Common myeloid progenitor, CD34-positive (primary cell): ENCODE measurements around the gene TARM1.

Experiments
- CTCF ChIA-PET: fragments of 350-600 bp; sonication (Branson Sonifier 250); formaldehyde crosslinking; loops from one replicate; lab custom pipeline; 2021; ENCODE audit warnings: antibody characterized with exemption; lab: Charles Lee
- POLR2A ChIA-PET: fragments of 350-600 bp; sonication (Branson Sonifier 250); formaldehyde crosslinking; loops from one replicate; lab custom pipeline; 2021; ENCODE audit warnings: antibody characterized with exemption; lab: Charles Lee
- DNase-seq, 3 donors: peaks; one replicate each; pipeline versions ENCODE4 v3.0.0 to v3.0.0-alpha.2; 2013
- H3K27ac ChIP-seq, 2 experiments: 1 replicate in 1 of 2; 2 replicates in 1 of 2; pipeline ENCODE4 v1.7.0; 2013; ENCODE audit warnings: inconsistent platforms in 2 of 2, low read length in 2 of 2, mild to moderate bottlenecking in 2 of 2, low read depth in 1 of 2, moderate library complexity in 1 of 2; ENCODE audit not compliant: severe bottlenecking in 2 of 2, insufficient read depth in 1 of 2, poor library complexity in 1 of 2
- H3K27me3 ChIP-seq, 5 experiments: replicated peaks in 2 of 5; 1 replicate in 3 of 5; 2 replicates in 2 of 5; pipeline versions ENCODE4 v1.6.1 to v1.7.0; 2013; ENCODE audit warnings: low read length in 4 of 5, mild to moderate bottlenecking in 2 of 5, moderate library complexity in 2 of 5, inconsistent platforms in 1 of 5; ENCODE audit not compliant: insufficient read depth in 5 of 5, control insufficient read depth in 4 of 5
- H3K36me3 ChIP-seq, 4 experiments: 1 replicate in 2 of 4; 2 replicates in 2 of 4; pipeline versions ENCODE4 v1.6.1 to v1.7.0; 2013; ENCODE audit warnings: low read length in 3 of 4, control low read depth in 1 of 4, mild to moderate bottlenecking in 1 of 4; ENCODE audit not compliant: control insufficient read depth in 4 of 4, insufficient read depth in 4 of 4
- H3K4me1 ChIP-seq, 4 experiments: 1 replicate in 3 of 4; 2 replicates in 1 of 4; pipeline versions ENCODE4 v1.6.1 to v1.7.1; 2013; ENCODE audit warnings: low read length in 3 of 4, mild to moderate bottlenecking in 3 of 4, control low read depth in 1 of 4, inconsistent platforms in 1 of 4, moderate library complexity in 1 of 4; ENCODE audit not compliant: control insufficient read depth in 4 of 4, insufficient read depth in 4 of 4; ENCODE audit errors: control extremely low read depth in 1 of 4
- H3K4me3 ChIP-seq, 7 experiments: 1 replicate in 4 of 7; 2 replicates in 3 of 7; pipeline versions ENCODE4 v1.5.1 to v1.7.0; 2013; ENCODE audit warnings: mild to moderate bottlenecking in 7 of 7, low read length in 6 of 7, moderate library complexity in 6 of 7, inconsistent platforms in 2 of 7, low read depth in 2 of 7, control low read depth in 1 of 7; ENCODE audit not compliant: insufficient read depth in 4 of 7, control insufficient read depth in 1 of 7; ENCODE audit errors: extremely low read depth in 1 of 7
- H3K9me3 ChIP-seq, 5 experiments: 1 replicate in 4 of 5; 2 replicates in 1 of 5; pipeline versions ENCODE4 v1.6.1 to v1.7.1; 2013; ENCODE audit warnings: low read length in 4 of 5, mild to moderate bottlenecking in 2 of 5, inconsistent platforms in 1 of 5, low read depth in 1 of 5, moderate library complexity in 1 of 5; ENCODE audit not compliant: control insufficient read depth in 4 of 5, insufficient read depth in 2 of 5; ENCODE audit errors: control extremely low read depth in 1 of 5
- WGBS: methylation state at CpG from one replicate; pipeline ENCODE4 v1.1.5; 2013; ENCODE audit not compliant: insufficient coverage; 5-methylcytosine and 5-hydroxymethylcytosine counted together

The TARM1 gene

DNA sequence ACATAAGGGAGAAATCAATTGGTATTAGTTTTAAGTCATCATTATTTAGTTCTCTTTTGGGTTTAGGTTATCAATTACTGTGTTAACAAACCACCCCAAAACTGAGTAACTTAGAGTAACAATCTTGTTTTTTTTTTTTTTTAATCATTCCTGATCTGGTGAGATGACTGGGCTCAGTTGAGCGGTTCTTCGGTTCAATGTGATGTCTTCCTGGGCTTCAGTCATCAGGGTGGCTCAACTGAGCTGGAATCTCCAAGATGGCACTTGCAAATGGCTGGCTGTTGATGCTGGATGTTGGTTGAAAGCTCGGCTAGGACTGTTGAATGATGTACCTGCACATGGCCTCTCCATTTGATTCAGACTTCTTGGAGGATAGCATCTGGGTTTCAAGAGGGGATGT lies 3.2 kb upstream of the TARM1 start:
- Histone ChIP-seq H3K36me3 (no peaks in the 10 kb centered on the region), H3K9me3 (peaks cover 0 to 12% (median 6%) of the 10 kb centered on the region in 5 experiments), H3K4me3 (no peak overlapping the region), H3K27ac (no peak overlapping the region), H3K4me1 (no peaks in the 10 kb centered on the region), H3K27me3 (peaks cover 0 to 2% (median 0%) of the 10 kb centered on the region in 5 experiments)
- ChIA-PET POLR2A (no interaction called here), CTCF (no interaction called here)
- no peak for DNase-seq
- WGBS, result 100% methylated on average over 3 of the region's 3 CpGs

DNA sequence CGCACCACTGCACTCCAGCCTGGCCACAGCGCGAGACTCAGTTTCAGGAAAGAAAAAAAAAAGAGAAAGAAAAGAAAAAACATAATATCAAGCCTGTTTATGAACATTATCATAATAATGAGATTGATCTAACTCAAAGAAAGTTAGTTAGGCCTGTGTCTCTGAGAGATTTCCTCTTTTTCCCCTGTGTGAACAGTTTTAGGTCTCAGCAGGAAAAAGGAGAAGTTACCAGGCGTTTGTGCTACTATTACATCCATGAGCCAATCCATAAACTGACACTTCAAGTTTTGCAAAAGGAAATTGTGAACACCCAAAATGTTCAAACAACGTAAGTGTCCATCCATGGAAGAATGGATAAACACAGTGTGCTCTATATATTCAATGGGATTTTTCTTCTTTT lies 3.8 kb downstream of the TARM1 start:
- ChIA-PET CTCF (no interaction called here), POLR2A (no interaction called here)
- Histone ChIP-seq H3K36me3 (no peaks in the 10 kb centered on the region), H3K27me3 (peaks cover 0 to 2% (median 0%) of the 10 kb centered on the region in 5 experiments), H3K4me1 (peaks cover 0 to 8% (median 5%) of the 10 kb centered on the region in 4 experiments), H3K27ac (no peak overlapping the region), H3K4me3 (no peak overlapping the region), H3K9me3 (peaks cover 0 to 7% (median 4%) of the 10 kb centered on the region in 5 experiments)
- 0% methylated on average over 1 of the region's 5 CpGs for WGBS
- DNase-seq, result peak in 2 of 3 donors; percentile 71 to 72

DNA sequence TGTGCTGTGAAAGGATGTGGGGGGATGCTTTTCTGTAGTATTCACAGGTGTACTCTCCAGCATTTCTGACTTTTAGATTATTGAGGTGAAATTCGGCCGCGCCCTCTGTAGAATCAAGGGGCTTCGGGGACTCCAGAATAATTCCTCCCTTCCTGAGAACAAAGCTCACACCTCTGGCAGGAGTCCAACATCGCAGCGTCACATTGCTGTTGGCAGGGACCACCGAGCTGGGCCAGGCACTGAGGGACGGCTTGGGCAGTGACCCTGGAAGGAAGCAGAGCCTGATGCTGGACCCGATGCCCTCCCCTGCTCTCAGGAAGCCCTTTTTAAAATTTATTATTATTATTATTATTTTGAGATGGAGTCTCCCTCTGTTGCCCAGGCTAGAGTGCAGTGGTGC lies 6.3 kb downstream of the TARM1 start:
- POLR2A ChIA-PET, result no interaction called here
- H3K4me3 ChIP-seq, result no peak overlapping the region

DNA sequence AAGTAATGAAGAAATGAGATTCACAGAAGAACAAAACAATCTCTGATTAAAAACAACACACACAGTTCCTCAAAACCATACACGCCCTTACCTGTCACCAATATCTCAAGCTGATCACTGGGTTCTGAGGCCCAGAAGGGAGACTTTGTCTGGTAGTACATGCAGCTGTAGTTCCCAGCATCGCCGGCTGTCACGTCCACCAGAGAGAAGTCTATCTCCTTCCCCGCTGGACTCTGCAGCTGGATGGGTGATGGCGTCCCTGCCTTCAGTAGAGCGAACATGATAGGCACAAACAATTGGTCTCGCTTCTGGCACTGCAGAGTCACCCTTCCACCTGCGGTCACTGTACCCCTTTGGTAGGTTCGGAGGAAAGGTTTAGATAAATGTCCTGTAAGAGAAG lies 7.3 kb downstream of the TARM1 start:
- WGBS, result 96% methylated on average over 7 of the region's 10 CpGs
- POLR2A ChIA-PET, result no interaction called here
- CTCF ChIA-PET, result no interaction called here
- Histone ChIP-seq H3K27me3 (peaks cover 0 to 2% (median 0%) of the 10 kb centered on the region in 5 experiments), H3K27ac (no peak overlapping the region), H3K4me3 (no peak overlapping the region), H3K4me1 (peaks cover 0 to 8% (median 5%) of the 10 kb centered on the region in 4 experiments), H3K36me3 (no peaks in the 10 kb centered on the region), H3K9me3 (peaks cover 0 to 2% (median 0%) of the 10 kb centered on the region in 5 experiments)
- DNase-seq, result no peak

More for the DNA sequence above, 6.3 kb downstream of the TARM1 start:
- H3K4me1 ChIP-seq, result peaks cover 0 to 8% (median 5%) of the 10 kb centered on the region in 4 experiments
- no peaks in the 10 kb centered on the region for H3K9me3 ChIP-seq
- no peaks in the 10 kb centered on the region for H3K36me3 ChIP-seq
- CTCF ChIA-PET, result no interaction called here
- DNase-seq, result no peak
- WGBS, result 98% methylated on average over 4 of the region's 9 CpGs
- no peak overlapping the region for H3K27ac ChIP-seq
- H3K27me3 ChIP-seq, result peaks cover 0 to 2% (median 0%) of the 10 kb centered on the region in 5 experiments

DNA sequence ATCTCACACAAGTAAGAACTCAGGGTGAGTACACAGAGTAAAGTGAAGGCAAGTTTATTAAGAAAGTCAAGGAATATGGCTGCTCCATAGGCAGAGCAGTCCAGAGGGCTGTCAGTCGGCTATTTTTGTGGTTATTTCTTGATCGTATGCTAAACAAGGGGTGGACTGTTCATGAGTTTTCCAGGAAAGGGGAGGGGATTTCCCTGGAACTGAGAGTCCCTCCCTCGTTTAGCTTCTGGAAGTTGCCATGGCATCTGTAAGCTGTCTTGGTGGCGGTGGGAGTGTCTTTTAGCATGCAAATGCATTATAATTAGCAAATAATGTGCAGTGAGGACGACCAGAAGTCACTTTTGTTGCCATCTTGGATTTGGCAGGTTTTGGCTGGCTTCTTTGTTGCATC lies 11.7 kb downstream of the TARM1 start:
- Histone ChIP-seq H3K4me3 (no peak overlapping the region), H3K27me3 (peaks cover 0 to 2% (median 0%) of the 10 kb centered on the region in 5 experiments), H3K4me1 (no peaks in the 10 kb centered on the region), H3K9me3 (peaks cover 0 to 2% (median 0%) of the 10 kb centered on the region in 5 experiments), H3K27ac (no peak overlapping the region), H3K36me3 (no peaks in the 10 kb centered on the region)
- 80% methylated on average over 5 of the region's 5 CpGs for WGBS
- ChIA-PET POLR2A (no interaction called here), CTCF (no interaction called here)
- no peak for DNase-seq

DNA sequence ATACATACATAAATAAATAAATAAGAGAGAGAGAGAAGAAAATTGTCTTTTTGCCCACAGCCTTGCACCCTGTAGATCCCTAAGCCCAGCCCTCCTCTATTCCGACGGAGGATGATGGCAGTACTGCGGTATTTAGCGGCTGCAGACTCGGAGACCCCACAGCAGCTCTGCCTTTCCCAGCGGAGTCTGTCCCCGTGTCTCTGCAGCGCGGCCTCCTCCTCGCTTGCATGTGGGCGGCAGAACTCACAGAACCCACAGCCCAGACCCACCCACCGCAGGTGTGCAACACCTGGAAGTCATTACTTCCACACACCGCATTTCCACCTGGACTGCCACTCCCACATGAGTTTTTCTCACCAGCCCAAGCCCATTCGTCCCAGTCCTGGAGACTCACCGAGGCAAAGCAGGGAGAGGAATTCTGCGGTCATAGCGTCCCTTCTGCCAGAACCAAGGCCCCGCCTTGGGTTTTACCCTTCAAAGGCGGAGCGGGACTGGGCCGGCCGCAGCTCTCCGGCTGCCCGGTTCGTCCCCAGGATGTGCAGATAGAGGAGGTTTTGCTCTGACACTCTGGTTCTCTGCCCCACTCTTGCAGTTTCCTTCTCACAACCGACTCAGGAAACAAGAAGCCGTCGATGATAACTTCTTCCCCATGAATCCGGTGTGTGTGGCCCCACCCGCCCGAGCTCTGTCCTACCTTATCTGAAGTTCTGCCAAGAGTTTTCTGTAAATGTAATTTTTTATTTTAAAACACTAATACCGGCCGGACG lies 17.6 kb downstream of the TARM1 start, which contains the start of gene VSTM1:
Gene VSTM1 (minus strand): TSS at position 548 of the 767 bp plus-strand sequence. CDS start 120 bp downstream, at position 428.
- H3K27me3 ChIP-seq, result no peaks in the 10 kb centered on the region
- H3K4me3 ChIP-seq, result peak within 1 kb of the TSS in 2 of 7 experiments; percentile 11 to 33
- peak; percentile 30 to 69 (median 58) for DNase-seq
- 60% methylated on average over 22 of the region's 34 CpGs for WGBS
- no peaks in the 10 kb centered on the region for H3K9me3 ChIP-seq
- no peaks in the 10 kb centered on the region for H3K36me3 ChIP-seq
- peaks cover 0 to 13% (median 6%) of the 10 kb centered on the region in 4 experiments for H3K4me1 ChIP-seq
- CTCF ChIA-PET, result interaction anchor here (1.0 kb wide), 1 partner anchor 15 kb away, joined by 3 read pairs; no protein-coding TSS in a partner anchor
- H3K27ac ChIP-seq, result no peak within 1 kb of the TSS
- POLR2A ChIA-PET, result no interaction called here

DNA sequence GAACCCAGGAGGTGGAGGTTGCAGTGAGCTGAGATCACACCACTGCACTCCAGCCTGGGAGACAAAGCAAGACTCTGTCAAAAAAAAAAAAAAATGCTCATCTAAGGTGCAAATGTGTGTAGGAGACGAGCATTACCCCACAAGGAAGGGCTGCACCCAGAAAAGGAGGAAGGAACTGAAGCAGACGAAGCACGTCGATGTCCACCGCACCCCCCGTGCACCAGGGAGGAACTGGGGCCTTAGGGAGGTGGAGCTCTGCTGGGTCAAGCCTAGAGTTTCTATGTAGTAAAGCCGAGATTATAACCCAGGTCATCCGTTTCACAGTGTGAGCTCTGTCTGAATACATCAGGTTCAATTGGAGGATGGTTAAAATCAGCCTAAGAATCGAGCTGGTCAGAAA lies 18.5 kb downstream of the TARM1 start:
- no peaks in the 10 kb centered on the region for H3K9me3 ChIP-seq
- H3K36me3 ChIP-seq, result no peaks in the 10 kb centered on the region
- CTCF ChIA-PET, result no interaction called here
- POLR2A ChIA-PET, result no interaction called here
- H3K27me3 ChIP-seq, result no peaks in the 10 kb centered on the region
- H3K4me3 ChIP-seq, result no peak overlapping the region
- DNase-seq, result peak in 2 of 3 donors; percentile 32 to 52
- 24% methylated on average over 8 of the region's 9 CpGs for whole genome bisulfite sequencing
- H3K4me1 ChIP-seq, result peaks cover 0 to 13% (median 6%) of the 10 kb centered on the region in 4 experiments
- no peak overlapping the region for H3K27ac ChIP-seq
